Camera-type eye (tissue), 1 donor: ENCODE results near the gene KIAA0408. TPM values are rescaled to one million over a fixed set of nuclear protein-coding genes. Genes with fewer than 3 reads are reported as not detected.

ENCODE experiments used
- total RNA-seq: library from RNA; depleted of rRNA; stranded (reverse); fragments of >200 nt; gene quantifications from one replicate; pipeline ENCODE4 v1.2.3, GENCODE V29; 2014

Gene KIAA0408
- total RNA-seq, result 41.1 TPM

DNA sequence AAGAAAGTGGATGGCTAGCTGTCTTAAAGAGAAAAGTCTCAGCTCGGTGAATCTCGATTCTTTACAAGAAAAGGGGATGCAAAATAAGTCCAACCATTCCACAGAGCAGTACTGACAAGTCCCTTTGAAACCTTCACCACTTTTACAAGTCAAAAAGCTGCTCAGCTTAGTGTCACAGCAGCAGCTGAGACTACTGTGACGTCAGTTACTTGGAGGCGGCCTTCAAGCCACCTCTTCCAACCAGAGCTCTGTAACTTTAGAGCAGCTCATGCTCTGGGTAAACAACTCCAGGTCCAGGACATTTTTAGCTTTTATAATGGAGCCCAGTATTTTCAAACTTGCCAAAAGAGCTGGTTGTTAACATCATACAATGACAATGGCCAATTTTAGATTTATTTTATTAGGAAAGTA, at the start of gene KIAA0408:
Gene KIAA0408 (minus strand): TSS at position 159 of the 411 bp plus-strand sequence. CDS start 5,408 bp downstream, outside the sequence.

Other genes with a start within 250 kb of the KIAA0408 start
- 78.9 TPM for gene RNF146, start 192.5 kb downstream of the KIAA0408 start, total RNA-seq
- gene ECHDC1, start 115.8 kb downstream of the KIAA0408 start, total RNA-seq, result 74.5 TPM
- not detected for gene C6orf58, start 117.8 kb upstream of the KIAA0408 start, total RNA-seq